GM21825 (cell line): ENCODE results near the gene NLRP4.

ENCODE experiments used
- ATAC-seq: cut with Tn5 transposase; IDR thresholded peaks from one replicate; pipeline ENCODE4 v1.9.1; 2021; ENCODE audit warnings: mild to moderate bottlenecking, moderate library complexity; ENCODE audit not compliant: unreplicated experiment

The NLRP4 gene, protein sequence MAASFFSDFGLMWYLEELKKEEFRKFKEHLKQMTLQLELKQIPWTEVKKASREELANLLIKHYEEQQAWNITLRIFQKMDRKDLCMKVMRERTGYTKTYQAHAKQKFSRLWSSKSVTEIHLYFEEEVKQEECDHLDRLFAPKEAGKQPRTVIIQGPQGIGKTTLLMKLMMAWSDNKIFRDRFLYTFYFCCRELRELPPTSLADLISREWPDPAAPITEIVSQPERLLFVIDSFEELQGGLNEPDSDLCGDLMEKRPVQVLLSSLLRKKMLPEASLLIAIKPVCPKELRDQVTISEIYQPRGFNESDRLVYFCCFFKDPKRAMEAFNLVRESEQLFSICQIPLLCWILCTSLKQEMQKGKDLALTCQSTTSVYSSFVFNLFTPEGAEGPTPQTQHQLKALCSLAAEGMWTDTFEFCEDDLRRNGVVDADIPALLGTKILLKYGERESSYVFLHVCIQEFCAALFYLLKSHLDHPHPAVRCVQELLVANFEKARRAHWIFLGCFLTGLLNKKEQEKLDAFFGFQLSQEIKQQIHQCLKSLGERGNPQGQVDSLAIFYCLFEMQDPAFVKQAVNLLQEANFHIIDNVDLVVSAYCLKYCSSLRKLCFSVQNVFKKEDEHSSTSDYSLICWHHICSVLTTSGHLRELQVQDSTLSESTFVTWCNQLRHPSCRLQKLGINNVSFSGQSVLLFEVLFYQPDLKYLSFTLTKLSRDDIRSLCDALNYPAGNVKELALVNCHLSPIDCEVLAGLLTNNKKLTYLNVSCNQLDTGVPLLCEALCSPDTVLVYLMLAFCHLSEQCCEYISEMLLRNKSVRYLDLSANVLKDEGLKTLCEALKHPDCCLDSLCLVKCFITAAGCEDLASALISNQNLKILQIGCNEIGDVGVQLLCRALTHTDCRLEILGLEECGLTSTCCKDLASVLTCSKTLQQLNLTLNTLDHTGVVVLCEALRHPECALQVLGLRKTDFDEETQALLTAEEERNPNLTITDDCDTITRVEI

DNA sequence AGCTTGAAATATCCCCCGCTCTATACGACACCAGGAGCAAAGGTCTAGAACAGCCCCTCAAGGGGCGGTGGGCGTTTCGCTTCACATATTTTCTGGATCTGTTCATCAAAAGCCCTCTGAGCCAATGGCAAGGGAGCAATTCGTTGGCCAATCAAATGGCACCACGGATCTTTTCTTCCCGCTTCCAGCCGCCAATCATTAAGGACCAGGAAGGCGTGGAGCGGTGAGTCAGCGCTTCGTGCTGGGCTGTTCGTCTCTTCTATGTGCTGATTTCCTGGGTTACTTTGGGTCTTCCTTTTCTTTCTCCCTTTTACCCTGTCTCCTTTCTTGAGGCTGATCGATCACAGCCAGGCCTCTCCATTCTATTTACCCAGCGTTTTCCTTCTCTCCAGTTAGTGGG is at the start of gene NLRP4:
NLRP4 (plus strand) TSS at position 201 of the 400 bp plus-strand sequence. CDS start 15,541 bp downstream, outside the sequence.
- no peak for ATAC-seq

DNA sequence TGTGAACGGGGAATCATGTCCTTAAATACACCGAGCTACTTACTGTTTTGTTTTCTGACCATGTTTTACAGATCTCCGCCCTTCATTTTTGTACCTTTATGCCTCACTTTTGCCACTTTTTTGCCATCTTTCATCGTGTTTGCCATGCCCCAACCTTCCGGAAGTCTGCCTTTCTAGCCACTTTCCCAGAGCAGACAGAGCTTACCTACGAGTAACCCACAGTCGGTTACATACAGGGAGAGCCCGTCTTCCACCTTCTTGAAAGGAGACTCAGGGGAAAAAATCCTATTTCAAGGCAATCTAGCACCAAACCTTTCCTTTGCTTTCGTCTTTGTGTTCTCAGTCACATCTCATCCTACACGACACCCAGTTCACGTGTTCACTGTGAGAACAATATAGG is 41.3 kb upstream of the NLRP4 start:
- no peak for ATAC-seq

DNA sequence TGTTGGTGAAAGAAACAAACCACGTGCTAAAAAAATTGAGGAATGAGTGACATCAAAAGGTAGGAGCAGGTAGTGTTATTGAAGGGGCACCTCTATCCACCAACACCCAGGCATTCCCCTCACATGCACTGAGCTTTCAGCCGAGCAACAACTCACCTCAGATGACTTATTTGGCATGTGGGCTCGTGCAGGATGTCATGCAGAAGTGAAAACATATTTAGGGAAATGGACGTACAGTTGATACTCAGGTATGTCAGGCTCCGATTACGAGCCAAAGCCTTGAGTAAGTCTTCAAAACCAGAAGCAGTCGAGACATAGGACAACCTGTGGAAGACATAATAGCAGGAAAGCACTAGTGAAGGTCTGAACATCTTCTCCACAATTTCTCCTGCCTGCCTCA is 34.9 kb upstream of the NLRP4 start:
- ATAC-seq: no peak

DNA sequence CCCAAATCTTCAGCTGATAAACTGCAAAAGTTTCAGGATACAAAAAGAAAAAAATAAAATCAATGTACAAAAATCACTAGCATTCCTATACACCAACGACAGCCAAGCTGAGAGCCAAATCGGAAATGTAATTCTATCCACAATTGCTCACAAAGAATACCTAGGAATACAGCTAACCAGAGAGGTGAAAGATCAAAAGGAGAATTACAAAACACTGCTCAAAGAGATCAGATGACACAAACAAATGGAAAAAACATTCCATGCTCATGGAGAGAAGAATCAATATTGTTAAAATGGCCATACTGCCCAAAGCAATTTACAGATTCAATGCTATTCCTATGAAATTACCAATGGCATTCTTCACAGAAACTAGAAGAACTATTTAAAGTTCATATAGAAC is 34.1 kb upstream of the NLRP4 start:
- no peak for ATAC-seq

DNA sequence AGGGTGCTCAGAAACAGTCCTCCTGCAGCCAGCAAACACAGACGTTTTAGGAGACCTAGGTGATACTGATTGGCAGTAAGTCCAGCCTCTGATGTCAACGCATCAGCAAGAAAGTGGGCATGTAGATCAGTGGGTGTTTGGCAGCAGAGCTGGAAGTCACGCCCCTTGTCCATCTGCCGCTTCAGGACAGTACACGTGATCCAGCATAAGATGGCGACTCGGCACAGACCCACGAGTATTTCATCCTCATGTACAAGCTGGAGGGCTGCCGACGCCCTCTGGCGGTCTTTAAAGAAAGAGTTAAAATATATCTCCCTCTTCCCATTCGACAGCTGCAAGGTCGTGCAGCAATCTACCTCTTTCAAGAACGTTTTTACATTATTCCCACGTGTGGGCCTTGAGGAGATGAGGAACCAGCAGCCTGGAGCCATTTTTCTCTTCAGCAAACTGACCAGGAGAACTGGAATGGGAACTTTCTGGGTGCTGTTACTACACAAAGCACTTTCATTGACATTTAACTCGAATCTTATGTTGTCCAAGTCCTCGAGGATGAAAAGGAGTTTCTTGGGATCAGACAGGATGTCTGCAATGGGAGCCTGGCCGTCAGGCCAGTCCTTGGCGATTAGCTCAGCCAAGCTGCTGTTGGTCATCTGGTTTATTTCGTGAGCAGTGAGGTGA is 26.8 kb upstream of the NLRP4 start:
- no peak for ATAC-seq

DNA sequence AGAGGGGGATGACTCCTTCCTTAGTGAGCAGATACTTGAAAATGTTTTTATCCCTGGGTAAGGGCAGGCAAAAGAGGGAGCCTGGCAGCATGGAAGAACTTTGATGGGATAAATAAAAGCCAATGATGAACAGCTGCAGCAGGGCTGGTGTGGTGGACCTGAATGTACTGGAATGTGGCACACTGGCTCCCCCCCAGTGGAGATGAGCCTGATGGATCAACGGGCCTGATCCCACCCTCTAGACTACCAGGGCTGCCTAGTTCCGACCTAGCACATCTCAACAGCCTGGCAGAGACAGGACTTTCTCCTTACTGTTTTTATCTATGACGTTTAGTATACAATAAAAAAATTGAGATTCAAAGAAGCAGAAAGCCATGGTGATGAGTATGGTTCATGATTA is 25.0 kb upstream of the NLRP4 start:
- no peak for ATAC-seq

DNA sequence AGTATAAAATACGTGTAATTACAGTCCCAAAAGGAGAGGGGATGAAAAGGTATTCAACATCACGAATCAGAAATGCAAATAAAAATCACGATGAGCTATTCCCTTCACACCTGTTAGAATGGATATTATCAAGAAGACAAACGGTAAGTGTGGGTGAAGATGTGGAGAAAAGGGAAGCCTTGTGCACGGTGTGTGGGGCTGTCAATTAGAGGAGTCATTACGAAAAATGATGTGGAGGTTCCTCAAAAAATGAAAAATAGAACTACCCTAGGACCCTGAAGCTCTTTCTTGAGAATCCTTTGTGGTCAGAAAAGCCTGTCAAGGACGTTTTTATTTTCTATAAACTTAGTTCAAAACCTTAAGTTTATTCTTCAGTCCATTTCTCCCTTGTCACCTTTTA is 23.9 kb upstream of the NLRP4 start:
- ATAC-seq: no peak

DNA sequence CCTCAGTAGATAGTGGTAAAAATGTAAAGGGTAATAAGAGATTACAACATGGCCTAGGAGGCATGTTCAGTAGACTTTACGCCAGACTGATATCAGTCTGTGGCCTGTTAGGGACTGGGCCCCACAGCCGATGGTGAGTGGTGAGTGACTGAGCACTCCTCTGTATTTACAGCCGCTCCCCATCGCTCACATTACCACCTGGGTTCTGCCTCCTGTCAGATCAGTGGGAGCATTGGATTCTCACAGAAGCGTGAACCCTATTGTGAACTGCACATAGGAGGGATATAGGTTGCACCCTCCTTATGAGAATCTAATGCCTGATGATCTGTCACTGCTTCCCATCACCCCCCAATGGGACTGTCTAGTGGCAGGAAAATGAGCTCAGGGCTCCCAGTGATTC is 22.4 kb upstream of the NLRP4 start:
- no peak for ATAC-seq

DNA sequence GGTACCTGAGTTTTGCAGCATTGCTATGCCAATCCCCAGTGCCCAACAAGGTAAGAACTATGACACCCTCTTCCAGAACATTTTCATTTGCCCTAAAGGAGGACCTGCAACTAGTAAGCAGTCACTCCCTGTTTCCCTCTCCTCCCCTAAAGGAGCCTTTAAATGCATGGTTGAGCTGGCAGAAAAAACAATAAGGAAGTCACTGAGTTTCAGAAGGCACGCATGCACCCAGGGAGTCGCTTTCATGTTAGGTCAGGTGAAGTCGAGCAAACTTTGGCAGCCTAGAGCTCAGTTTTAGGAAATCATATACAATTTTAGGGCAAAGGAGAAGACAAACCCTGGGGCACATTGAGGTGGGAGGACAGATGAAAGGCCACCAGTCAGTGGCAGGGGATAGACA is 16.3 kb upstream of the NLRP4 start:
- no peak for ATAC-seq

DNA sequence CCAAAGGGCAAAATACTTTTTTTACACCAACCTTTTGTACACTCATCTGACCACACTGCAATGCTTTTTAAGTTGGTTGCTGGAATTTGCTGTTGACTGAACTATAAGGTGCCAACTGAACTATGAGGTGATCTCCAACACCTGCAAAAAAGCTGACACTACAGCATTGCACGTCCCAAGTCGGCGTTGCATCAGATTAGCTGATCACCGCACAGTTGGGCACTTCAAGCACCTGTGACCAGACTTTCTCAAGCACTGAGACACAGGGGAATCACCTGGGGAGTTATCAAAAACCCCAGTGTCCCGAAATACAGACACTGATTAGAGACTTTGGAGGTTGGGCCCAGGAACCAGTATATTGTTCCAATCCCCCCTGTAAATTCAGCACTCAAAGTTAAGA is 5.7 kb upstream of the NLRP4 start:
- ATAC-seq: no peak

DNA sequence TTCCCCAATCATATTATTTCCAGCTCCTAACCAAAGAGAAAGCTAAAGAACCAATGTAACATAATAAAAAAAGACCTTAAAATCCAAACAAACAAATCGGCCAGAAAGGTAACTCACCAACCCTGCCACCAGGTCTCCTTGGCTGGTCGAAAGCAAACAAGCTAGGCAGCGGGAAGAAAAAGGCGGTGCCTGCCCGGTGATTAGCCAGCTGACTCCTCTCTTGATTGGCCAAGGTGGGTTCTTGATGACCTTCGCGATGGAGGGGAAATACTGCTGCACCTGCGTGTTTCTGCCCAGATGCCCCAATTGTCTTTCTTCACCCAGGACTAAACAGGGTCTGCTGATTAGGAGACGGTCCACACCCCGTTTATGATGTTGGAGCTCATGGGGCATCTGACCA is 4.5 kb upstream of the NLRP4 start, which contains the start of gene NLRP11:
NLRP11 (minus strand) TSS at position 154 of the 400 bp plus-strand sequence. CDS start 13,825 bp downstream, outside the sequence.
- no peak for ATAC-seq

DNA sequence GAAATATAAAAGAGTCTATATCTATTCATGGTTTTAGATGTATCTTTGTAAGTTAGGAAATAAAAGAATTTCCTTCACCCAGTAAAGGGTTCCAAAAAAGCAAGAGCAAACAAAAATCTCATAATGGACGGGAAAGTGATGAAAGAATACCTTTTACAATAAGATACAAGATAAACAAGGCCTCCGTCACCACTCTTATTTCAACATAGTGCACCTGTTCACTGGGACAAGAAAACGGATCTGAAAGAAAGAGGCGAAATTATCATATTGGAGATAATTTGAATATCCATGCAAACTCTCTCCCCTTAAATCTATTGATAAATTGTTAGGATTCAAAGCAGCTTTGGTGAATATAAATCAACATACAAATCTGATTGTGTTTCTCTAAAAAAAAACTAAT is 3.7 kb upstream of the NLRP4 start:
- ATAC-seq: no peak

DNA sequence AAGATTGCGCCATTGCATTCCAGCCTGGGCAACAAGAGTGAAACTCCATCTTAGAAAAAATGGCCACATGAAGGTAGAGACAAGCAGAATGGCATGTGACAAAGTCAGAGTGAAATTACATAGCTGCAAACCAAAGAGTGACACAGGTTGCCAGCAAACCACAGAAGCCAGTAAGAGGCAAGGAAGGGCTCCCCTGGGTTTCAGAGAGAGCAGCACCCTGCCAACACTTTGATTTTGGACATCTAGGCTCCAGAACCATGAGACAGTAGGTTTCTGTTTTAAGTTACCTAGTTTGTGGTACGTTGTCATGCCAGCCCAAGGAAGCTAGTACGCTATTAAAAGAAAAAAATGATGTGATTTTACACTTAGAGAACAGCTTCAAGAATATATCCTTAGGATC is 1.9 kb downstream of the NLRP4 start:
- no peak for ATAC-seq

DNA sequence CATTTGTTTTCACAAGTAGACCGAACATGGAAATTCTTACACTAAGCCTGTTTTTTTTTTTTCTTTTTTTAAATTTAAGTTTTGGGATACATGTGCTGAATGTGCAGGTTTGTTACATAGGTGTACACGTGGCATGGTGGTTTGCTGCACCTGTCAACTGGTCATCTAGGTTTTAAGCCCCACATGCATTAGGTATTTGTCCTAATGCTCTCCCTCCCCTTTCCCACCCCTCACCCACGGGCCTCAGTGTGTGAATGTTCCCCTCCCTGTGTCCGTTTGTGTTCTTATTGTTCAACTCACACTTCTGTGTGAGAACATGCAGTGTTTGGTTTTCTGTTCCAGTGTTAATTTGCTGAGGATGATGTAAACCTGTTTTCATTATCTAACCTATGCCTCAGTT is 2.6 kb downstream of the NLRP4 start:
- no peak for ATAC-seq

DNA sequence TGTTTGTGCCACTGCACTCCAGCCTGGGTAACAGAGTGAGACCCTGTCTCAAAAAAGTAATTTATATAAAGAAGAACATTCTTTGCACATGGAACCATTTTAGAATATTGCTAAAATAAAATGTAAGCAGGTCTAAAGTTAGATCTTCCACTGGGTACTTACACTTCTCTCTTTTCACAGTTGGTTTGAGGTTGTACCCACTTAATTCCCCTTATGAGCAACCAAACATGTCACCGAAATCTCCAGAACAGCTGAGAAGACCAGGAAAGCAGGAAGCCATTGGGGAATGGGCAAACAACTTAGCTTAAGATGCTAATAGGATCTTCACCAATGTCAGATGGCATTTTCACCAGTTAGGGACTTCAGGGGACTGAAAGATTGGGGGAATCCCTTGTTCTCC is 18.8 kb downstream of the NLRP4 start:
- ATAC-seq: no peak

DNA sequence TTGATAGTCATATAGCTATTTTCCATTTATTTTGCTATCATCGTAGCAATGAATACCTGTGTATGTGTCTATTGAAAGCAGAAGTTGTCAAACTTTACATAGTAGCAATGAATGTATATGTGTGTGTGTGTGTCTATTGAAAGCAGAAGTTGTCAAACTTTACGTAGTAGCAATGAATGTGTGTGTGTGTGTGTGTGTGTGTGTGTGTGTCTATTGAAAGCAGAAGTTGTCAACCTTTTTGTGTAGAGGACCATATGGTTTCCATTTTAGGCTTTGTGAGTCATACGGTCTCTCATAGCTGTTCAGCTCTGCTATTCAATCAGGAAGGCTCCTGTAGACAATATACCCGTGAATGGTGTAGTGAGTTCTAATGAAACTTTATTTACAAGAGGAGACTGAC is 20.8 kb downstream of the NLRP4 start:
- ATAC-seq: no peak

DNA sequence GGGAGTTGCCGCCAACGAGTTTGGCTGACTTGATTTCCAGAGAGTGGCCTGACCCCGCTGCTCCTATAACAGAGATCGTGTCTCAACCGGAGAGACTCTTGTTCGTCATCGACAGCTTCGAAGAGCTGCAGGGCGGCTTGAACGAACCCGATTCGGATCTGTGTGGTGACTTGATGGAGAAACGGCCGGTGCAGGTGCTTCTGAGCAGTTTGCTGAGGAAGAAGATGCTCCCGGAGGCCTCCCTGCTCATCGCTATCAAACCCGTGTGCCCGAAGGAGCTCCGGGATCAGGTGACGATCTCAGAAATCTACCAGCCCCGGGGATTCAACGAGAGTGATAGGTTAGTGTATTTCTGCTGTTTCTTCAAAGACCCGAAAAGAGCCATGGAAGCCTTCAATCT is 21.6 kb downstream of the NLRP4 start:
- no peak for ATAC-seq

DNA sequence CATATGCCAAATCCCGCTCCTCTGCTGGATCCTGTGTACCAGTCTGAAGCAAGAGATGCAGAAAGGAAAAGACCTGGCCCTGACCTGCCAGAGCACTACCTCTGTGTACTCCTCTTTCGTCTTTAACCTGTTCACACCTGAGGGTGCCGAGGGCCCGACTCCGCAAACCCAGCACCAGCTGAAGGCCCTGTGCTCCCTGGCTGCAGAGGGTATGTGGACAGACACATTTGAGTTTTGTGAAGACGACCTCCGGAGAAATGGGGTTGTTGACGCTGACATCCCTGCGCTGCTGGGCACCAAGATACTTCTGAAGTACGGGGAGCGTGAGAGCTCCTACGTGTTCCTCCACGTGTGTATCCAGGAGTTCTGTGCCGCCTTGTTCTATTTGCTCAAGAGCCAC is 22.1 kb downstream of the NLRP4 start:
- ATAC-seq: no peak

DNA sequence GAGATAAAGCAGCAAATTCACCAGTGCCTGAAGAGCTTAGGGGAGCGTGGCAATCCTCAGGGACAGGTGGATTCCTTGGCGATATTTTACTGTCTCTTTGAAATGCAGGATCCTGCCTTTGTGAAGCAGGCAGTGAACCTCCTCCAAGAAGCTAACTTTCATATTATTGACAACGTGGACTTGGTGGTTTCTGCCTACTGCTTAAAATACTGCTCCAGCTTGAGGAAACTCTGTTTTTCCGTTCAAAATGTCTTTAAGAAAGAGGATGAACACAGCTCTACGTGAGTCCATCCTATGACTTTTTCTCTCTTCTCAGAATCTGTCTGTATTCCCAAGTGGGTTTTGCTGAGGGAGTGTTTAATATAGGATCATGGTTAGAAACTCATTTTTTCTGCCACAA is 22.6 kb downstream of the NLRP4 start:
- no peak for ATAC-seq

DNA sequence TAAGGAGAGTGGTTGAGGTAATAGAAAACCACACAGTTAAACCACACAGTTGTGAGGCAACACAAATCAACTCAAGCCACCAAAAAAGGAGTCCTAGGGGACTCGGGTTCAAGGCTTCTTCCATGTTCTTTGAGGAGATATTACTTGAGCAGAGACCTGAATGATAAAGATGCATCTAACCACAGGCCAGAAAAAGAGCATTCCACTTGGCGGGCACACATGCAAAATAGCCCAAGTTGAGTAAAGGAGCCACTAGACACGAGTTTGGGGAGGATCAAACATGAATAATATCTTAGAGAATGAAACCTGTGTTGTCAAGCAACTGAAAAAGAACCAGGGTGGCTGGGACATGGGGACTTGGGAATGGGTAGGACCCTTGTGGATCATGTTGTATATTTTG is 30.2 kb downstream of the NLRP4 start:
- no peak for ATAC-seq

DNA sequence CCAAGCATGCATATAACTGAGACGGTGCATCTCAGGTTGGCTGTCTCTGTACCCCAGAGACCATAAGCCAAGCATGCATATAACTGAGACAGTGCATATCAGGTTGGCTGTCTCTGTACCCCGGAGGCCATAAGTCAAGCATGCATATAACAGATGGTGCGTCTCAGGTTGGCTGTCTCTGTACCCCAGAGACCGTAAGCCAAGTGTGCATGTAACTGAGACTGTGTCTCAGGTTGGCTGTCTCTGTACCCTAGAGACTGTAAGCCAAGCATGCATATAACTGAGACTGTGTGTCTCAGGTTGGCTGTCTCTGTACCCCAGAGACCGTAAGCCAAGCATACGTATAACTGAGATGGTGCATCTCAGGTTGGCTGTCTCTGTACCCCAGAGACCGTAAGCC is 30.8 kb downstream of the NLRP4 start:
- ATAC-seq: no peak
